GM18951 (cell line): ENCODE measurements around the gene ZNF593.

Experiments used
- POLR2A ChIP-seq: IDR thresholded peaks from 4 replicates; pipeline ENCODE4 v1.6.1; 2011; ENCODE audit warnings: mild to moderate bottlenecking; ENCODE audit not compliant: insufficient read length, insufficient read depth; ENCODE audit errors: extremely low read depth
- in situ Hi-C: fragments of 300-500 bp; cut with MboI; formaldehyde crosslinking; loops from one replicate; pipeline ENCODE4 v1.12.0; 2022; ENCODE audit warnings: low sequenced_read_pairs, mixed read lengths, inconsistent platforms; ENCODE audit not compliant: unreplicated experiment

The ZNF593 gene

GRCh38 chr1:26189751-26190275 is 20.1 kb downstream of the ZNF593 start:
- no peak for TF ChIP-seq POLR2A
- in situ Hi-C loops: no loop called here

GRCh38 chr1:26190373-26190987 is 20.8 kb downstream of the ZNF593 start, which contains the start of gene CATSPER4:
CATSPER4 (plus strand) TSS chr1:26190602; CDS start chr1:26190628, 26 bp downstream.
- no peak for TF ChIP-seq POLR2A
- in situ Hi-C loops: no loop called here

- in situ Hi-C loops: no loop called here
- TF ChIP-seq POLR2A: no peak
Measured at GRCh38 chr1:26191739-26192138, 22.0 kb downstream of the ZNF593 start.

- in situ Hi-C loops: no loop called here
- no peak for TF ChIP-seq POLR2A
Measured at GRCh38 chr1:26195805-26196204, 26.1 kb downstream of the ZNF593 start.

- TF ChIP-seq POLR2A: no peak
- in situ Hi-C loops: no loop called here
Measured at GRCh38 chr1:26197301-26197700, 27.6 kb downstream of the ZNF593 start.

GRCh38 chr1:26197813-26198212 is 28.1 kb downstream of the ZNF593 start:
- in situ Hi-C loops: no loop called here
- no peak for TF ChIP-seq POLR2A

- no peak for TF ChIP-seq POLR2A
Measured at GRCh38 chr1:26200413-26200812, 30.7 kb downstream of the ZNF593 start.

GRCh38 chr1:26203642-26204318 is 34.1 kb downstream of the ZNF593 start:
- in situ Hi-C loops: no loop called here

More at GRCh38 chr1:26200413-26200812, 30.7 kb downstream of the ZNF593 start:
- in situ Hi-C loops: no loop called here

GRCh38 chr1:26210147-26210870 is 40.6 kb downstream of the ZNF593 start:
- TF ChIP-seq POLR2A: no peak
- in situ Hi-C loops: no loop called here

More at GRCh38 chr1:26203642-26204318, 34.1 kb downstream of the ZNF593 start:
- no peak for TF ChIP-seq POLR2A

- in situ Hi-C loops: no loop called here
- TF ChIP-seq POLR2A: no peak
Measured at GRCh38 chr1:26212726-26213125, 43.0 kb downstream of the ZNF593 start.

- no peak for TF ChIP-seq POLR2A
- in situ Hi-C loops: no loop called here
Measured at GRCh38 chr1:26213335-26213905, 43.7 kb downstream of the ZNF593 start.

GRCh38 chr1:26215246-26215645 is 45.5 kb downstream of the ZNF593 start:
- TF ChIP-seq POLR2A: no peak
- in situ Hi-C loops: no loop called here

- in situ Hi-C loops: no loop called here
- no peak for TF ChIP-seq POLR2A
Measured at GRCh38 chr1:26218906-26219494, 49.3 kb downstream of the ZNF593 start.
